Natural killer cell (primary cell): Measurements from ENCODE around the gene MEAK7. TPM values are rescaled to one million over a fixed set of nuclear protein-coding genes. Genes with fewer than 3 reads are reported as not detected.

ENCODE experiments used
- ATAC-seq, 3 donors: fragments of 150-1000 bp in 2 of 3; fragments of 200-7000 bp in 1 of 3; cut with Tn5 transposase; 1 replicate in 1 of 3; 2 replicates in 2 of 3; pipeline ENCODE4 v1.10.0; 2021; ENCODE audit warnings: mild to moderate bottlenecking in 2 of 3, moderate library complexity in 2 of 3
- DNase-seq, 2 donors: peaks; one replicate each; pipeline versions ENCODE4 v3.0.0 to v3.0.0-alpha.2; 2013 to 2021; ENCODE audit warnings: mixed read lengths in 1 of 2
- H3K27ac ChIP-seq: one replicate; pipeline ENCODE4 v1.5.1; 2013; ENCODE audit warnings: mild to moderate bottlenecking, low read length
- H3K27me3 ChIP-seq: one replicate; pipeline ENCODE4 v1.6.1; 2013; ENCODE audit warnings: low read length; ENCODE audit not compliant: control insufficient read depth, insufficient read depth
- H3K36me3 ChIP-seq: one replicate; pipeline ENCODE4 v1.6.1; 2013; ENCODE audit warnings: low read length; ENCODE audit not compliant: control insufficient read depth, insufficient read depth
- H3K4me1 ChIP-seq: one replicate; pipeline ENCODE4 v1.6.1; 2013; ENCODE audit warnings: low read length; ENCODE audit not compliant: control insufficient read depth, insufficient read depth
- H3K4me3 ChIP-seq: one replicate; pipeline ENCODE4 v1.5.1; 2013; ENCODE audit warnings: low read length
- H3K9me3 ChIP-seq: one replicate; pipeline ENCODE4 v1.6.1; 2013; ENCODE audit warnings: low read length; ENCODE audit not compliant: control insufficient read depth, insufficient read depth
- H3K27ac Mint-ChIP-seq, 2 donors: one replicate each; pipeline ENCODE4 v1.8.0; 2022; ENCODE audit warnings: mild to moderate bottlenecking in 2 of 2, mixed read lengths in 2 of 2, moderate library complexity in 1 of 2
- H3K27me3 Mint-ChIP-seq, 2 donors: one replicate each; pipeline ENCODE4 v1.8.0; 2022; ENCODE audit warnings: low read depth in 2 of 2, mixed read lengths in 2 of 2
- H3K36me3 Mint-ChIP-seq: one replicate; pipeline ENCODE4 v1.8.0; 2022; ENCODE audit warnings: mixed read lengths
- H3K4me1 Mint-ChIP-seq, 2 donors: one replicate each; pipeline ENCODE4 v1.8.0; 2022; ENCODE audit warnings: mixed read lengths in 2 of 2
- H3K4me3 Mint-ChIP-seq: one replicate; pipeline ENCODE4 v1.8.0; 2022; ENCODE audit warnings: mild to moderate bottlenecking, moderate library complexity, mixed read lengths
- H3K9me3 Mint-ChIP-seq, 2 donors: one replicate each; pipeline ENCODE4 v1.8.0; 2022; ENCODE audit warnings: mixed read lengths in 2 of 2
- CTCF ChIP-seq: fragments of 200-600 bp; IDR thresholded peaks from one replicate; pipeline ENCODE4 v1.8.0; 2022; ENCODE audit warnings: antibody characterized with exemption
- WGBS: methylation state at CpG from one replicate; pipeline ENCODE4 v1.1.7; 2013; ENCODE audit warnings: missing lambda C conversion rate; ENCODE audit not compliant: insufficient coverage; 5-methylcytosine and 5-hydroxymethylcytosine counted together
- intact Hi-C: fragments of 100-400 bp; cut with micrococcal nuclease; formaldehyde crosslinking; loops from one replicate; pipeline ENCODE4 v1.14.2; 2022
- total RNA-seq, 4 donors: library from RNA; stranded (reverse); fragments of 120-200 nt in 1 of 4; gene quantifications; one replicate each; pipeline versions ENCODE4 v1.2.3 to v1.2.4, GENCODE V29; 2013 to 2022

The MEAK7 gene
- total RNA-seq, 3 donors from 2014 or later (not counting 1 experiment from before 2014, with no cell fraction given) = 4.8 to 8.5 (median 4.8) TPM

GRCh38 chr16:84547546-84548061 is 43.1 kb upstream of the MEAK7 start:
- peaks cover 8 to 14% of the 10 kb centered on the region in 2 donors for H3K27me3 Mint-ChIP-seq
- no peak overlapping the region for H3K4me3 Mint-ChIP-seq
- no peaks in the 10 kb centered on the region for H3K9me3 Mint-ChIP-seq
- Histone ChIP-seq H3K4me3 (no peak overlapping the region), H3K36me3 (no peaks in the 10 kb centered on the region), H3K9me3 (no peaks in the 10 kb centered on the region), H3K27ac (no peak overlapping the region), H3K27me3 (no peaks in the 10 kb centered on the region), H3K4me1 (peaks cover 21% of the 10 kb centered on the region)
- TF ChIP-seq CTCF = no peak
- H3K36me3 Mint-ChIP-seq = no peaks in the 10 kb centered on the region
- no peaks in the 10 kb centered on the region for H3K4me1 Mint-ChIP-seq
- intact Hi-C loops = no loop called here
- 82% methylated on average over 12 of the region's 12 CpGs for WGBS
- DNase-seq (no peak), ATAC-seq (no peak)
- no peak overlapping the region for H3K27ac Mint-ChIP-seq

GRCh38 chr16:84546669-84547545 is 42.4 kb upstream of the MEAK7 start:
- Histone ChIP-seq H3K36me3 (no peaks in the 10 kb centered on the region), H3K27me3 (no peaks in the 10 kb centered on the region), H3K9me3 (no peaks in the 10 kb centered on the region), H3K4me3 (no peak overlapping the region), H3K27ac (no peak overlapping the region), H3K4me1 (peaks cover 16% of the 10 kb centered on the region)
- Mint-ChIP-seq H3K9me3 (no peaks in the 10 kb centered on the region), H3K36me3 (no peaks in the 10 kb centered on the region), H3K4me1 (no peaks in the 10 kb centered on the region), H3K27me3 (peaks cover 8 to 14% of the 10 kb centered on the region in 2 donors), H3K27ac (no peak overlapping the region), H3K4me3 (no peak overlapping the region)
- no peak for TF ChIP-seq CTCF
- ATAC-seq = no peak
- WGBS = 87% methylated on average over 22 of the region's 22 CpGs
- DNase-seq = no peak
- intact Hi-C loops = no loop called here

- Mint-ChIP-seq H3K4me1 (no peaks in the 10 kb centered on the region), H3K4me3 (no peak overlapping the region), H3K27me3 (peaks cover 8 to 14% of the 10 kb centered on the region in 2 donors)
These were observed 40.8 kb upstream of the MEAK7 start for GRCh38 chr16:84545114-84545737.

More at GRCh38 chr16:84545114-84545737, 40.8 kb upstream of the MEAK7 start:
- TF ChIP-seq CTCF = no peak
- Histone ChIP-seq H3K4me3 (no peak overlapping the region), H3K4me1 (peaks cover 13% of the 10 kb centered on the region), H3K27me3 (no peaks in the 10 kb centered on the region), H3K9me3 (no peaks in the 10 kb centered on the region), H3K27ac (no peak overlapping the region), H3K36me3 (no peaks in the 10 kb centered on the region)
- no peak for DNase-seq
- Mint-ChIP-seq H3K9me3 (no peaks in the 10 kb centered on the region), H3K27ac (no peak overlapping the region), H3K36me3 (no peaks in the 10 kb centered on the region)
- 77% methylated on average over 12 of the region's 12 CpGs for WGBS
- ATAC-seq = no peak
- intact Hi-C loops = no loop called here
